ENCODE measurements around the gene C5orf52. TPM values are rescaled to one million over a fixed set of nuclear protein-coding genes. Genes with fewer than 3 reads are reported as not detected.

The C5orf52 gene
- total RNA-seq (2014; rRNA removed; shearing (Covaris generic)) (not detected in 2 replicates), polyA plus RNA-seq (2016; fragmentation: Nextera tagmentation; extraction: Ambion mirVana) (not detected in 2 replicates)
- long read RNA-seq = 0 reads

GRCh38 chr5:157670662-157671591 is at the start of gene C5orf52:
Gene C5orf52, plus strand, starts transcription at chr5:157671533. Its CDS starts 82 bp downstream, at chr5:157671615.
- Mint-ChIP-seq H3K4me1 (peaks cover 13% of the 10 kb centered on the region), H3K4me3 (peak within 1 kb of the TSS; percentile 94), H3K27ac (no peak within 1 kb of the TSS), H3K9me3 (no peaks in the 10 kb centered on the region), H3K36me3 (ENCODE audit: low read depth) (no peaks in the 10 kb centered on the region), H3K27me3 (ENCODE audit: insufficient read depth, low read depth, poor library complexity) (peaks cover 34% of the 10 kb centered on the region)
- Histone ChIP-seq H3K27me3 (ENCODE audit: insufficient read depth) (peaks cover 42% of the 10 kb centered on the region), H3K4me3 (peak within 1 kb of the TSS; percentile 81), H3K27ac (ENCODE audit: low read depth) (no peak within 1 kb of the TSS), H3K36me3 (ENCODE audit: insufficient read depth) (no peaks in the 10 kb centered on the region), H3K9me2 (ENCODE audit: insufficient read depth) (no peaks in the 10 kb centered on the region), H2AFZ (peak within 1 kb of the TSS; percentile 98), H4K20me1 (replicated peaks; ENCODE audit: insufficient read depth) (no peaks in the 10 kb centered on the region), H3F3A (replicated peaks; ENCODE audit: low read depth) (no peaks in the 10 kb centered on the region), H3K4me2 (peak within 1 kb of the TSS; percentile 90), H3K79me2 (replicated peaks; ENCODE audit: insufficient read depth) (no peaks in the 10 kb centered on the region), H3K4me1 (ENCODE audit: insufficient read depth) (peaks cover 6% of the 10 kb centered on the region; the same call in 1 of the 2 replicates)
- peak; percentile 69 for DNase-seq (ENCODE audit: low spot score)
- ATAC-seq = peak; percentile 86
- TF ChIP-seq EZH2 (IDR thresholded peaks at IDR 0.05; ENCODE audit: low read depth, unreplicated experiment) (peak; percentile 36), JUNB (IDR thresholded peaks at IDR 0.05; ENCODE audit: unreplicated experiment) (no peak)

- Histone ChIP-seq H2AFZ (no peak overlapping the region), H3K4me2 (no peak overlapping the region), H3K27ac (ENCODE audit: low read depth) (no peak overlapping the region), H3K27me3 (ENCODE audit: insufficient read depth) (no peaks in the 10 kb centered on the region), H3K4me1 (ENCODE audit: insufficient read depth) (no peaks in the 10 kb centered on the region), H3K36me3 (ENCODE audit: insufficient read depth) (no peaks in the 10 kb centered on the region), H3K4me3 (no peak overlapping the region), H3K9me2 (ENCODE audit: insufficient read depth) (no peaks in the 10 kb centered on the region), H4K20me1 (replicated peaks; ENCODE audit: insufficient read depth) (no peaks in the 10 kb centered on the region), H3F3A (replicated peaks; ENCODE audit: low read depth) (no peaks in the 10 kb centered on the region), H3K79me2 (replicated peaks; ENCODE audit: insufficient read depth) (no peaks in the 10 kb centered on the region)
- no peaks in the 10 kb centered on the region for H3K36me3 Mint-ChIP-seq (ENCODE audit: low read depth)
- no peaks in the 10 kb centered on the region for H3K4me1 Mint-ChIP-seq
- H3K27me3 Mint-ChIP-seq (ENCODE audit: insufficient read depth, low read depth, poor library complexity) = peaks cover 3% of the 10 kb centered on the region
- DNase-seq (ENCODE audit: low spot score) (no peak), ATAC-seq (no peak)
- no peaks in the 10 kb centered on the region; the same call in 2 of the 3 replicates for H3K9me3 Mint-ChIP-seq
- H3K27ac Mint-ChIP-seq = no peak overlapping the region
- H3K4me3 Mint-ChIP-seq = no peak overlapping the region
- TF ChIP-seq, protein P1, sequence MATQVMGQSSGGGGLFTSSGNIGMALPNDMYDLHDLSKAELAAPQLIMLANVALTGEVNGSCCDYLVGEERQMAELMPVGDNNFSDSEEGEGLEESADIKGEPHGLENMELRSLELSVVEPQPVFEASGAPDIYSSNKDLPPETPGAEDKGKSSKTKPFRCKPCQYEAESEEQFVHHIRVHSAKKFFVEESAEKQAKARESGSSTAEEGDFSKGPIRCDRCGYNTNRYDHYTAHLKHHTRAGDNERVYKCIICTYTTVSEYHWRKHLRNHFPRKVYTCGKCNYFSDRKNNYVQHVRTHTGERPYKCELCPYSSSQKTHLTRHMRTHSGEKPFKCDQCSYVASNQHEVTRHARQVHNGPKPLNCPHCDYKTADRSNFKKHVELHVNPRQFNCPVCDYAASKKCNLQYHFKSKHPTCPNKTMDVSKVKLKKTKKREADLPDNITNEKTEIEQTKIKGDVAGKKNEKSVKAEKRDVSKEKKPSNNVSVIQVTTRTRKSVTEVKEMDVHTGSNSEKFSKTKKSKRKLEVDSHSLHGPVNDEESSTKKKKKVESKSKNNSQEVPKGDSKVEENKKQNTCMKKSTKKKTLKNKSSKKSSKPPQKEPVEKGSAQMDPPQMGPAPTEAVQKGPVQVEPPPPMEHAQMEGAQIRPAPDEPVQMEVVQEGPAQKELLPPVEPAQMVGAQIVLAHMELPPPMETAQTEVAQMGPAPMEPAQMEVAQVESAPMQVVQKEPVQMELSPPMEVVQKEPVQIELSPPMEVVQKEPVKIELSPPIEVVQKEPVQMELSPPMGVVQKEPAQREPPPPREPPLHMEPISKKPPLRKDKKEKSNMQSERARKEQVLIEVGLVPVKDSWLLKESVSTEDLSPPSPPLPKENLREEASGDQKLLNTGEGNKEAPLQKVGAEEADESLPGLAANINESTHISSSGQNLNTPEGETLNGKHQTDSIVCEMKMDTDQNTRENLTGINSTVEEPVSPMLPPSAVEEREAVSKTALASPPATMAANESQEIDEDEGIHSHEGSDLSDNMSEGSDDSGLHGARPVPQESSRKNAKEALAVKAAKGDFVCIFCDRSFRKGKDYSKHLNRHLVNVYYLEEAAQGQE (IDR thresholded peaks at IDR 0.05; ENCODE audit: unreplicated experiment) = no peak
- no peak for TF ChIP-seq POLR2AphosphoS5 (IDR thresholded peaks at IDR 0.05; ENCODE audit: low read depth)
- TF ChIP-seq EZH2 (IDR thresholded peaks at IDR 0.05; ENCODE audit: low read depth, unreplicated experiment) = no peak
- TF ChIP-seq, protein P2, sequence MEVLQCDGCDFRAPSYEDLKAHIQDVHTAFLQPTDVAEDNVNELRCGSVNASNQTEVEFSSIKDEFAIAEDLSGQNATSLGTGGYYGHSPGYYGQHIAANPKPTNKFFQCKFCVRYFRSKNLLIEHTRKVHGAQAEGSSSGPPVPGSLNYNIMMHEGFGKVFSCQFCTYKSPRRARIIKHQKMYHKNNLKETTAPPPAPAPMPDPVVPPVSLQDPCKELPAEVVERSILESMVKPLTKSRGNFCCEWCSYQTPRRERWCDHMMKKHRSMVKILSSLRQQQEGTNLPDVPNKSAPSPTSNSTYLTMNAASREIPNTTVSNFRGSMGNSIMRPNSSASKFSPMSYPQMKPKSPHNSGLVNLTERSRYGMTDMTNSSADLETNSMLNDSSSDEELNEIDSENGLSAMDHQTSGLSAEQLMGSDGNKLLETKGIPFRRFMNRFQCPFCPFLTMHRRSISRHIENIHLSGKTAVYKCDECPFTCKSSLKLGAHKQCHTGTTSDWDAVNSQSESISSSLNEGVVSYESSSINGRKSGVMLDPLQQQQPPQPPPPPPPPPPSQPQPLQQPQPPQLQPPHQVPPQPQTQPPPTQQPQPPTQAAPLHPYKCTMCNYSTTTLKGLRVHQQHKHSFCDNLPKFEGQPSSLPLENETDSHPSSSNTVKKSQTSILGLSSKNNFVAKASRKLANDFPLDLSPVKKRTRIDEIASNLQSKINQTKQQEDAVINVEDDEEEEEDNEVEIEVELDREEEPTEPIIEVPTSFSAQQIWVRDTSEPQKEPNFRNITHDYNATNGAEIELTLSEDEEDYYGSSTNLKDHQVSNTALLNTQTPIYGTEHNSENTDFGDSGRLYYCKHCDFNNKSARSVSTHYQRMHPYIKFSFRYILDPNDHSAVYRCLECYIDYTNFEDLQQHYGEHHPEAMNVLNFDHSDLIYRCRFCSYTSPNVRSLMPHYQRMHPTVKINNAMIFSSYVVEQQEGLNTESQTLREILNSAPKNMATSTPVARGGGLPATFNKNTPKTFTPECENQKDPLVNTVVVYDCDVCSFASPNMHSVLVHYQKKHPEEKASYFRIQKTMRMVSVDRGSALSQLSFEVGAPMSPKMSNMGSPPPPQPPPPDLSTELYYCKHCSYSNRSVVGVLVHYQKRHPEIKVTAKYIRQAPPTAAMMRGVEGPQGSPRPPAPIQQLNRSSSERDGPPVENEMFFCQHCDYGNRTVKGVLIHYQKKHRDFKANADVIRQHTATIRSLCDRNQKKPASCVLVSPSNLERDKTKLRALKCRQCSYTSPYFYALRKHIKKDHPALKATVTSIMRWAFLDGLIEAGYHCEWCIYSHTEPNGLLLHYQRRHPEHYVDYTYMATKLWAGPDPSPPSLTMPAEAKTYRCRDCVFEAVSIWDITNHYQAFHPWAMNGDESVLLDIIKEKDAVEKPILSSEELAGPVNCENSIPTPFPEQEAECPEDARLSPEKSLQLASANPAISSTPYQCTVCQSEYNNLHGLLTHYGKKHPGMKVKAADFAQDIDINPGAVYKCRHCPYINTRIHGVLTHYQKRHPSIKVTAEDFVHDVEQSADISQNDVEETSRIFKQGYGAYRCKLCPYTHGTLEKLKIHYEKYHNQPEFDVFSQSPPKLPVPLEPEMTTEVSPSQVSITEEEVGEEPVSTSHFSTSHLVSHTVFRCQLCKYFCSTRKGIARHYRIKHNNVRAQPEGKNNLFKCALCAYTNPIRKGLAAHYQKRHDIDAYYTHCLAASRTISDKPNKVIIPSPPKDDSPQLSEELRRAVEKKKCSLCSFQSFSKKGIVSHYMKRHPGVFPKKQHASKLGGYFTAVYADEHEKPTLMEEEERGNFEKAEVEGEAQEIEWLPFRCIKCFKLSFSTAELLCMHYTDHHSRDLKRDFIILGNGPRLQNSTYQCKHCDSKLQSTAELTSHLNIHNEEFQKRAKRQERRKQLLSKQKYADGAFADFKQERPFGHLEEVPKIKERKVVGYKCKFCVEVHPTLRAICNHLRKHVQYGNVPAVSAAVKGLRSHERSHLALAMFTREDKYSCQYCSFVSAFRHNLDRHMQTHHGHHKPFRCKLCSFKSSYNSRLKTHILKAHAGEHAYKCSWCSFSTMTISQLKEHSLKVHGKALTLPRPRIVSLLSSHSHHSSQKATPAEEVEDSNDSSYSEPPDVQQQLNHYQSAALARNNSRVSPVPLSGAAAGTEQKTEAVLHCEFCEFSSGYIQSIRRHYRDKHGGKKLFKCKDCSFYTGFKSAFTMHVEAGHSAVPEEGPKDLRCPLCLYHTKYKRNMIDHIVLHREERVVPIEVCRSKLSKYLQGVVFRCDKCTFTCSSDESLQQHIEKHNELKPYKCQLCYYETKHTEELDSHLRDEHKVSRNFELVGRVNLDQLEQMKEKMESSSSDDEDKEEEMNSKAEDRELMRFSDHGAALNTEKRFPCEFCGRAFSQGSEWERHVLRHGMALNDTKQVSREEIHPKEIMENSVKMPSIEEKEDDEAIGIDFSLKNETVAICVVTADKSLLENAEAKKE (CRISPR knock-in tag; IDR thresholded peaks at IDR 0.05) = no peak
- no peak for TF ChIP-seq STAT1 (IDR thresholded peaks at IDR 0.05; ENCODE audit: unreplicated experiment)
- TF ChIP-seq CREB1 (CRISPR knock-in tag; IDR thresholded peaks at IDR 0.05; ENCODE audit: low read depth) = no peak
- TF ChIP-seq, protein P3, sequence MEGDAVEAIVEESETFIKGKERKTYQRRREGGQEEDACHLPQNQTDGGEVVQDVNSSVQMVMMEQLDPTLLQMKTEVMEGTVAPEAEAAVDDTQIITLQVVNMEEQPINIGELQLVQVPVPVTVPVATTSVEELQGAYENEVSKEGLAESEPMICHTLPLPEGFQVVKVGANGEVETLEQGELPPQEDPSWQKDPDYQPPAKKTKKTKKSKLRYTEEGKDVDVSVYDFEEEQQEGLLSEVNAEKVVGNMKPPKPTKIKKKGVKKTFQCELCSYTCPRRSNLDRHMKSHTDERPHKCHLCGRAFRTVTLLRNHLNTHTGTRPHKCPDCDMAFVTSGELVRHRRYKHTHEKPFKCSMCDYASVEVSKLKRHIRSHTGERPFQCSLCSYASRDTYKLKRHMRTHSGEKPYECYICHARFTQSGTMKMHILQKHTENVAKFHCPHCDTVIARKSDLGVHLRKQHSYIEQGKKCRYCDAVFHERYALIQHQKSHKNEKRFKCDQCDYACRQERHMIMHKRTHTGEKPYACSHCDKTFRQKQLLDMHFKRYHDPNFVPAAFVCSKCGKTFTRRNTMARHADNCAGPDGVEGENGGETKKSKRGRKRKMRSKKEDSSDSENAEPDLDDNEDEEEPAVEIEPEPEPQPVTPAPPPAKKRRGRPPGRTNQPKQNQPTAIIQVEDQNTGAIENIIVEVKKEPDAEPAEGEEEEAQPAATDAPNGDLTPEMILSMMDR (conservative IDR thresholded peaks at IDR 0.05; ENCODE audit: low read depth in 2 of 2) = no peak
Measured at GRCh38 chr5:157624144-157624543, 47.2 kb upstream of the C5orf52 start.

Data from GM23338 (cell line).